Smooth muscle cell (in vitro differentiated cells): Measurements from ENCODE around the gene MAD2L2. TPM values are rescaled to one million over a fixed set of nuclear protein-coding genes. Genes with fewer than 3 reads are reported as not detected.

Experiments
- DNase-seq: peaks from one replicate; lab custom pipeline; 2025; ENCODE audit not compliant: unreplicated experiment; lab: John Stamatoyannopoulos, UW
- H2AFZ ChIP-seq: fragments of 200-600 bp; sonication (generic); 2 replicates; pipeline ENCODE4 v1.6.0; 2016; ENCODE audit warnings: antibody characterized with exemption, low read depth, mild to moderate bottlenecking
- H3F3A ChIP-seq: fragments of 200-600 bp; sonication (generic); 2 replicates; pipeline ENCODE4 v1.6.0; 2017; ENCODE audit warnings: antibody characterized with exemption, low read depth
- H3K27ac ChIP-seq: fragments of 200-600 bp; sonication (generic); 2 replicates; pipeline ENCODE4 v1.5.1; 2016; ENCODE audit warnings: low read depth, mild to moderate bottlenecking
- H3K27me3 ChIP-seq: fragments of 200-600 bp; sonication (generic); 2 replicates; pipeline ENCODE4 v1.6.1; 2016; ENCODE audit warnings: low read depth, mild to moderate bottlenecking
- H3K36me3 ChIP-seq: fragments of 200-600 bp; sonication (generic); 2 replicates; pipeline ENCODE4 v1.5.1; 2016; ENCODE audit warnings: low read depth
- H3K4me1 ChIP-seq: fragments of 200-600 bp; sonication (generic); 2 replicates; pipeline ENCODE4 v1.5.1; 2016; ENCODE audit warnings: low read depth
- H3K4me2 ChIP-seq: fragments of 200-600 bp; sonication (generic); 2 replicates; pipeline ENCODE4 v1.6.0; 2016; ENCODE audit warnings: mild to moderate bottlenecking
- H3K4me3 ChIP-seq: fragments of 200-600 bp; sonication (generic); 2 replicates; pipeline ENCODE4 v1.5.1; 2016; ENCODE audit warnings: mild to moderate bottlenecking
- H3K79me2 ChIP-seq: fragments of 200-600 bp; sonication (generic); 2 replicates; pipeline ENCODE4 v1.6.0; 2016; ENCODE audit warnings: low read depth, mild to moderate bottlenecking
- H3K9ac ChIP-seq: fragments of 200-600 bp; sonication (generic); 2 replicates; pipeline ENCODE4 v1.6.0; 2016; ENCODE audit warnings: low read depth
- H3K9me3 ChIP-seq: fragments of 200-600 bp; sonication (generic); replicated peaks from 2 replicates; pipeline ENCODE4 v1.5.1; 2016; ENCODE audit warnings: low read depth
- H4K20me1 ChIP-seq: fragments of 200-600 bp; sonication (generic); 2 replicates; pipeline ENCODE4 v1.6.0; 2016; ENCODE audit warnings: low read depth
- CTCF ChIP-seq: fragments of 200-600 bp; sonication (generic); IDR thresholded peaks from 2 replicates; pipeline ENCODE4 v1.5.1; 2017; ENCODE audit warnings: borderline replicate concordance, mild to moderate bottlenecking, antibody characterized with exemption; ENCODE audit not compliant: insufficient read depth, poor library complexity, severe bottlenecking
- WGBS: methylation state at CpG from one replicate; pipeline ENCODE4 v1.1.7; 2016; ENCODE audit warnings: low lambda C conversion rate; 5-methylcytosine and 5-hydroxymethylcytosine counted together
- polyA plus RNA-seq: library from polyadenylated mRNA; unstranded; fragments of >200 nt; fragmentation: Nextera tagmentation; extraction: Ambion mirVana; gene quantifications from 2 replicates; pipeline ENCODE4 v1.2.1, GENCODE V29; 2016
- total RNA-seq: library from RNA; depleted of rRNA; stranded (reverse); fragments of >200 nt; gene quantifications from 2 replicates; pipeline ENCODE4 v1.2.3, GENCODE V29; 2014

MAD2L2 gene
- total and polyA plus RNA-seq, 2 experiments from 2014 or later, result 46.0 to 87.4 TPM

DNA sequence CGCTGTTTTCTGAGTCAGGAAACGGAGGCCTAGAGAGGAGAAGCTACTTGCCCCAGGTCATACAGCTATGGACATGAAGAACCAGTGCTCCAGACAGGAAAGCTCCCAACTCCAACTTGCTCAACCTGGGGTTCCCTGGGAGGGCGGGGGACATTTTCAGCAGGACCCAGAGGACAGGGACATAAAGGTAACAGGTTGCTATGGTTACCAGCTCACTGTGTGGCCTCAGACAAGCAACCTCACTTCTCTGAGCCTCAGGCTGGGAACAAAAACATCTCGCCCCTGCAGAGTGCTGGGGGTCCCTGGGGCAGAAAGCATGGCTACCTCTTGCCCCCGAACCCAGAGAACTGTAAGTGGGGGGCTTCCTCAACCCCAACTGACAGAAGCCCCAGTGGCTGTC lies 42.8 kb downstream of the MAD2L2 start:
- Histone ChIP-seq H3K4me1 (no peaks in the 10 kb centered on the region), H4K20me1 (no peaks in the 10 kb centered on the region), H3F3A (no peaks in the 10 kb centered on the region), H3K4me3 (no peak overlapping the region), H3K9me3 (no peaks in the 10 kb centered on the region), H3K27ac (no peak overlapping the region), H3K27me3 (no peaks in the 10 kb centered on the region), H3K9ac (no peak overlapping the region), H2AFZ (no peak overlapping the region), H3K4me2 (no peak overlapping the region), H3K79me2 (no peaks in the 10 kb centered on the region), H3K36me3 (no peaks in the 10 kb centered on the region)
- TF ChIP-seq CTCF, result no peak
- 68% methylated on average over 5 of the region's 5 CpGs for WGBS
- DNase-seq, result no peak

DNA sequence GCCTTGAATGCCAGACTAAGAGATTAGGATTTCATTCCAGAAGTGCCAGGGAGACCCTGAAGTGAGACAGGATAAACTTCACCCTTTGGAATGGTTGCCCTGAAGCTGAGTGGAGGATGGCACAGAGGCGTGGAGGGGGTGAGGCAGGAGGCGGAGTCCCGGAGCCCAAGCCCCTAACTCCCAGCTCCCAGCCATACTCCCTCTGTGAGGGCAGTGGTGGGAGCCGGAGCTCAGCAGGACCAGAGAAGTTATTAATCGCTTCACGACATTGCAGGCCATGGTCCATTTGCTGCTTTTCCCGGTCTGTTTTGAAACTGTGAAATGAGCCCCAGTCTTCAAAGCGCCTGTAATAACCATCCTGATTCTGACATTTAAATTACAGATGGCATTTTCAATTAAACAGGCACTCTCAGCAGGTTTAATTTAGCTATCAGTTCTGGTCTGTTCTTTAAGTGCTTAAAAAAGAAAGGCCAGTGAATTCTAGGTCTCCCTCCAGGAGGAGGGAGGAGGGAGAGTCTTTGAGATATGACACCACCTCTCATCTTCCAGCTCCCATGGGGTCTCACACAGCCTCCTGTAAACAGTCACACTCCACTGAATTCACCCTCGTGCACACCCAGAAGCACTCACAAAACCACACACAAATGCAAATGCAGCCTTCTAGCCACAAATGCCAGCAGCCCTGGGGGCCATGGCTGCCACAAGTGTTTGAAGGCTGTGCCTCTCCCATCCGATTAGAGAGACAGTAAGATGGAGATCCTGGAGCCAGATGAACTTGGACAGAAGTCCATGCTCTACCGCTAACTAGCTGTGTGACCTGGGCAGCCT lies 46.4 kb downstream of the MAD2L2 start:
- Histone ChIP-seq H3K9me3 (no peaks in the 10 kb centered on the region), H3K4me3 (no peak overlapping the region), H3K36me3 (no peaks in the 10 kb centered on the region), H3K4me2 (no peak overlapping the region), H2AFZ (no peak overlapping the region), H3K9ac (no peak overlapping the region), H3K27me3 (peaks cover 4% of the 10 kb centered on the region), H4K20me1 (no peaks in the 10 kb centered on the region), H3K79me2 (no peaks in the 10 kb centered on the region), H3K4me1 (no peaks in the 10 kb centered on the region), H3K27ac (no peak overlapping the region), H3F3A (no peaks in the 10 kb centered on the region)
- no peak for TF ChIP-seq CTCF
- 86% methylated on average over 11 of the region's 11 CpGs for WGBS
- DNase-seq, result no peak

GRCh38 chr1:11629184-11630016 lies 51.5 kb downstream of the MAD2L2 start:
- no peak overlapping the region for H2AFZ ChIP-seq
- no peaks in the 10 kb centered on the region for H3K4me1 ChIP-seq
- no peaks in the 10 kb centered on the region for H3K79me2 ChIP-seq
- H3K9me3 ChIP-seq, result no peaks in the 10 kb centered on the region
- H4K20me1 ChIP-seq, result no peaks in the 10 kb centered on the region
- peaks cover 13% of the 10 kb centered on the region for H3K27me3 ChIP-seq
- H3K4me3 ChIP-seq, result no peak overlapping the region
- H3F3A ChIP-seq, result no peaks in the 10 kb centered on the region
- WGBS, result 74% methylated on average over 15 of the region's 15 CpGs
- no peak overlapping the region for H3K4me2 ChIP-seq
- no peak for TF ChIP-seq CTCF
- H3K9ac ChIP-seq, result no peak overlapping the region
- no peak overlapping the region for H3K27ac ChIP-seq
- no peak for DNase-seq
- no peaks in the 10 kb centered on the region for H3K36me3 ChIP-seq
